Measurements from ENCODE around the gene MSTN.

- TF ChIP-seq CTCF (conservative IDR thresholded peaks at IDR 0.05; ENCODE audit: low read depth, low read length), result no peak
- no peak for TF ChIP-seq SMC3 (IDR thresholded peaks at IDR 0.05; ENCODE audit: low read depth, low read length)
- TF ChIP-seq POLR2A (IDR thresholded peaks at IDR 0.05; ENCODE audit: low read depth, low read length), result no peak
- no peak for TF ChIP-seq MAFK (IDR thresholded peaks at IDR 0.05; ENCODE audit: low read depth, low read length)
- TF ChIP-seq MXI1 (IDR thresholded peaks at IDR 0.05; ENCODE audit: borderline replicate concordance, low read depth, low read length), result no peak
These were observed 19.6 kb upstream of the MSTN start for GRCh38 chr2:190082118-190082517.
